HepG2 (cell line): Measurements from ENCODE around the gene FAM81A. TPM values are rescaled to one million over a fixed set of nuclear protein-coding genes. Genes with fewer than 3 reads are reported as not detected.

ENCODE experiments used
- ATAC-seq: fragments of 200-7000 bp; cut with Tn5 transposase; 3 replicates; pipeline ENCODE4 v1.9.1; 2020; ENCODE audit warnings: mild to moderate bottlenecking, moderate library complexity
- BruUV-seq: library from RNA; stranded (reverse); fragments of 400-500 nt; replicated peaks from 2 replicates; lab custom pipeline; 2021; lab: Mats Ljungman, UMichigan
- CTCF ChIA-PET: fragments of 300-600 bp; formaldehyde crosslinking; extraction: SDS; loops from one replicate; lab custom pipeline; 2021; ENCODE audit warnings: low total read pairs, inconsistent platforms, low intra/inter-chr PET ratio; lab: Yijun Ruan, JAX
- POLR2A ChIA-PET: fragments of 350-600 bp; sonication (Branson Sonifier 250); formaldehyde crosslinking; loops from one replicate; lab custom pipeline; 2020; ENCODE audit warnings: antibody characterized with exemption, inconsistent platforms; lab: Yijun Ruan, JAX
- DNase-seq: peaks from one replicate; pipeline ENCODE4 v3.0.0-alpha.2; 2015; ENCODE audit warnings: low spot score
- FAIRE-seq: peaks from 3 replicates; lab custom pipeline; 2011; peaks lifted over from hg19 to GRCh38; lab: Jason Lieb, UNC
- H2AFZ ChIP-seq: one replicate; pipeline ENCODE4 v1.6.1; 2011; ENCODE audit warnings: low read length, inconsistent platforms
- H3K27ac ChIP-seq: fragments of 300-600 bp; 3 replicates; pipeline ENCODE4 v1.8.0; 2011; ENCODE audit warnings: mixed run types, mild to moderate bottlenecking, mixed read lengths, low read length, inconsistent platforms; ENCODE audit not compliant: insufficient read depth; ENCODE audit errors: extremely low read length
- H3K27me3 ChIP-seq, 2 experiments: fragments of 200-600 bp in 1 of 2; 2 replicates in 1 of 2; 3 replicates in 1 of 2; pipeline versions ENCODE4 v1.6.0 to v1.8.0; 2011; ENCODE audit warnings: low read length in 2 of 2, mild to moderate bottlenecking in 2 of 2, moderate library complexity in 2 of 2, inconsistent platforms in 1 of 2; ENCODE audit not compliant: insufficient read depth in 2 of 2, control insufficient read depth in 1 of 2
- H3K36me3 ChIP-seq, 2 experiments: fragments of 200-600 bp in 1 of 2; replicated peaks in 1 of 2; 2 replicates in 1 of 2; 3 replicates in 1 of 2; pipeline versions ENCODE4 v1.5.1 to v1.8.0; 2011; ENCODE audit warnings: low read length in 2 of 2, inconsistent platforms in 1 of 2; ENCODE audit not compliant: insufficient read depth in 2 of 2, control insufficient read depth in 1 of 2
- H3K4me1 ChIP-seq: 2 replicates; pipeline ENCODE4 v1.5.1; 2012; ENCODE audit warnings: low read length, inconsistent platforms; ENCODE audit not compliant: insufficient read depth
- H3K4me2 ChIP-seq: 2 replicates; pipeline ENCODE4 v1.6.0; 2011; ENCODE audit warnings: low read depth, low read length, inconsistent platforms
- H3K4me3 ChIP-seq, 3 experiments: fragments of 200-600 bp in 1 of 3; sonication (generic), shearing (Covaris generic) in 1 of 3; replicated peaks in 1 of 3; 2 replicates each; pipeline ENCODE4 v1.5.1; 2011 to 2016; ENCODE audit warnings: low read length in 3 of 3, inconsistent platforms in 2 of 3, low read depth in 2 of 3, mild to moderate bottlenecking in 2 of 3, control low read depth in 1 of 3, mixed read lengths in 1 of 3; ENCODE audit not compliant: insufficient read depth in 1 of 3
- H3K79me2 ChIP-seq: one replicate; pipeline ENCODE4 v1.6.1; 2011; ENCODE audit warnings: low read length, inconsistent platforms; ENCODE audit not compliant: insufficient read depth
- H3K9ac ChIP-seq: 2 replicates; pipeline ENCODE4 v1.6.0; 2011; ENCODE audit warnings: mild to moderate bottlenecking, low read depth, low read length, inconsistent platforms; ENCODE audit not compliant: insufficient read depth
- H3K9me3 ChIP-seq: 2 replicates; pipeline ENCODE4 v1.5.1; 2012; ENCODE audit warnings: mild to moderate bottlenecking, low read length
- H4K20me1 ChIP-seq: 2 replicates; pipeline ENCODE4 v1.6.0; 2011; ENCODE audit warnings: inconsistent platforms, mild to moderate bottlenecking, low read length, moderate library complexity; ENCODE audit not compliant: insufficient read depth
- KLF15 ChIP-seq: sonication (generic); formaldehyde crosslinking; IDR thresholded peaks from 2 replicates; pipeline ENCODE4 v1.8.1; 2023; ENCODE audit warnings: borderline replicate concordance, mild to moderate bottlenecking, inconsistent platforms, missing genetic modification reagents, mixed read lengths
- MLX ChIP-seq: IDR thresholded peaks from 2 replicates; pipeline ENCODE4 v1.6.1; 2016
- MYNN ChIP-seq: sonication (generic); formaldehyde crosslinking; IDR thresholded peaks from 2 replicates; pipeline ENCODE4 v1.4.0; 2020; ENCODE audit warnings: mild to moderate bottlenecking, low read depth, missing genetic modification reagents
- NBN ChIP-seq: fragments of 450-650 bp; conservative IDR thresholded peaks from 2 replicates; pipeline ENCODE4 v1.6.1; 2017
- PAXIP1 ChIP-seq: sonication (generic); formaldehyde crosslinking; conservative IDR thresholded peaks from 2 replicates; pipeline ENCODE4 v1.4.0; 2020; ENCODE audit warnings: mild to moderate bottlenecking, missing genetic modification reagents, moderate library complexity
- WGBS: methylation state at CpG from one replicate; pipeline ENCODE4 v1.1.6; 2017; ENCODE audit warnings: low lambda C conversion rate; 5-methylcytosine and 5-hydroxymethylcytosine counted together
- in situ Hi-C: cut with HindIII; loops from 2 replicates; pipeline ENCODE4 v1.10.0; 2017; ENCODE audit warnings: low pct_unique_long_range_greater_than_20kb; ENCODE audit not compliant: extremely low pct_ligation_motif_present
- intact Hi-C: fragments of 100-400 bp; cut with micrococcal nuclease; formaldehyde crosslinking; loops from one replicate; pipeline ENCODE4 v1.10.0; 2022; ENCODE audit not compliant: unreplicated experiment
- polyA plus RNA-seq, 8 experiments: library from polyadenylated mRNA; depleted of rRNA in 3 of 8; stranded (reverse) in 7 of 8; unstranded in 1 of 8; fragments of >200 nt; fragmentation: Illumina TruSeq in 4 of 8; extraction: Trizol in 4 of 8; gene quantifications; 2 replicates each; pipeline versions ENCODE4 v1.2.1 to v1.2.3, GENCODE V29; 2011 to 2016; ENCODE audit warnings: low read depth in 4 of 8, missing spikeins in 1 of 8, mixed read lengths in 1 of 8; ENCODE audit not compliant: insufficient read depth in 1 of 8
- total RNA-seq, 5 experiments: library from RNA; depleted of rRNA; stranded (reverse); fragments of >200 nt; fragmentation: Illumina TruSeq; extraction: Trizol; gene quantifications; 2 replicates each; pipeline ENCODE4 v1.2.3, GENCODE V29; 2016; ENCODE audit warnings: low read depth in 1 of 5
- TF ChIP-seq, protein P1 (sequence below): sonication (generic); formaldehyde crosslinking; IDR thresholded peaks from 2 replicates; pipeline ENCODE4 v1.8.1; 2023; ENCODE audit warnings: mild to moderate bottlenecking, missing genetic modification reagents

Gene FAM81A
- total and polyA plus RNA-seq, 2 of the 13 experiments (the other 11 are each of a cell fraction or from before 2014, with no cell fraction given) = 0.09 TPM; not detected in 1

GRCh38 chr15:59557581-59557980 lies 119.6 kb downstream of the FAM81A start:
- no peak for TF ChIP-seq PAXIP1 (CRISPR knock-in tag)
- TF ChIP-seq, protein P1, sequence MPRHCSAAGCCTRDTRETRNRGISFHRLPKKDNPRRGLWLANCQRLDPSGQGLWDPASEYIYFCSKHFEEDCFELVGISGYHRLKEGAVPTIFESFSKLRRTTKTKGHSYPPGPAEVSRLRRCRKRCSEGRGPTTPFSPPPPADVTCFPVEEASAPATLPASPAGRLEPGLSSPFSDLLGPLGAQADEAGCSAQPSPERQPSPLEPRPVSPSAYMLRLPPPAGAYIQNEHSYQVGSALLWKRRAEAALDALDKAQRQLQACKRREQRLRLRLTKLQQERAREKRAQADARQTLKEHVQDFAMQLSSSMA (CRISPR knock-in tag) = no peak
- TF ChIP-seq MYNN (CRISPR knock-in tag) = no peak
- no peak for TF ChIP-seq NBN
- no peak for TF ChIP-seq MLX (CRISPR knock-in tag)
- no peak for TF ChIP-seq KLF15 (CRISPR knock-in tag)
- Histone ChIP-seq H3K4me2 (no peak overlapping the region), H4K20me1 (no peaks in the 10 kb centered on the region), H3K27me3 (peaks cover 0 to 3% of the 10 kb centered on the region in 2 experiments; a peak in 1 of 5 replicates), H3K9ac (no peak overlapping the region), H3K4me3 (no peak overlapping the region), H3K36me3 (no peaks in the 10 kb centered on the region), H2AFZ (no peak overlapping the region), H3K4me1 (peaks cover 49% of the 10 kb centered on the region), H3K79me2 (no peaks in the 10 kb centered on the region), H3K9me3 (no peaks in the 10 kb centered on the region), H3K27ac (no peak overlapping the region)
- in situ Hi-C loops (no loop called here), intact Hi-C loops (no loop called here)
- 77% methylated on average over 3 of the region's 3 CpGs for WGBS
- no peak for FAIRE-seq
- ChIA-PET POLR2A (interaction anchor here (1.0 kb wide), 1 partner anchor 54 kb away, joined by 3 read pairs; the partner anchor contains the start of gene GCNT3), CTCF (no interaction called here)
- BruUV-seq = no TSS peak
- DNase-seq = no peak
- ATAC-seq = no peak
